HEK293 (cell line): ENCODE results near the gene AIF1L.

Experiments used
- CTCF ChIA-PET: fragments of 350-600 bp; formaldehyde crosslinking; extraction: SDS; loops from one replicate; lab custom pipeline; 2021; ENCODE audit warnings: antibody characterized with exemption; lab: Yijun Ruan, JAX
- POLR2A ChIA-PET: fragments of 300-600 bp; formaldehyde crosslinking; extraction: SDS; loops from one replicate; lab custom pipeline; 2020; ENCODE audit warnings: antibody characterized with exemption, inconsistent platforms; lab: Yijun Ruan, JAX
- H3K27ac ChIP-seq: fragments of 200-500 bp; sonication (Bioruptor generic); 2 replicates; pipeline ENCODE4 v1.5.1; 2014; ENCODE audit warnings: low read depth, low read length, control low read depth, inconsistent platforms; ENCODE audit errors: extremely low read depth
- H3K36me3 ChIP-seq, 2 experiments: fragments of 200-500 bp in 1 of 2; sonication (Bioruptor generic) in 1 of 2; 1 replicate in 1 of 2; 2 replicates in 1 of 2; pipeline ENCODE4 v1.5.1; 2014 to 2017; ENCODE audit warnings: inconsistent platforms in 2 of 2, low read length in 2 of 2; ENCODE audit not compliant: control insufficient read depth in 2 of 2, insufficient read depth in 1 of 2
- H3K4me1 ChIP-seq: fragments of 200-500 bp; sonication (Bioruptor generic); 2 replicates; pipeline ENCODE4 v1.5.1; 2014; ENCODE audit warnings: mild to moderate bottlenecking, low read length, inconsistent platforms; ENCODE audit not compliant: control insufficient read depth, insufficient read depth
- H3K4me3 ChIP-seq: 2 replicates; pipeline ENCODE4 v1.5.1; 2011; ENCODE audit warnings: low read depth, mild to moderate bottlenecking, control low read depth, low read length, moderate library complexity
- H3K9me3 ChIP-seq: fragments of 200-500 bp; sonication (Bioruptor generic); 2 replicates; pipeline ENCODE4 v1.5.1; 2014; ENCODE audit warnings: low read depth, low read length, inconsistent platforms; ENCODE audit not compliant: control insufficient read depth, insufficient read depth
- RBAK ChIP-seq: fragments of 450-650 bp; formaldehyde crosslinking; IDR thresholded peaks from 2 replicates; pipeline ENCODE4 v1.5.1; 2016; ENCODE audit warnings: missing biosample characterization, missing genetic modification characterization
- ZNF16 ChIP-seq: fragments of 450-650 bp; formaldehyde crosslinking; IDR thresholded peaks from 2 replicates; pipeline ENCODE4 v1.5.1; 2016; ENCODE audit warnings: low read depth, missing biosample characterization, missing genetic modification characterization
- ZNF248 ChIP-seq: fragments of 450-650 bp; formaldehyde crosslinking; IDR thresholded peaks from 2 replicates; pipeline ENCODE4 v1.5.1; 2017; ENCODE audit warnings: missing biosample characterization, missing genetic modification characterization
- ZNF529 ChIP-seq: fragments of 450-650 bp; formaldehyde crosslinking; IDR thresholded peaks from 2 replicates; pipeline ENCODE4 v1.5.1; 2017; ENCODE audit warnings: missing genetic modification characterization, missing biosample characterization; ENCODE audit not compliant: insufficient replicate concordance
- ZNF549 ChIP-seq: fragments of 450-650 bp; IDR thresholded peaks from 2 replicates; pipeline ENCODE4 v1.5.1; 2018; ENCODE audit warnings: missing biosample characterization, missing genetic modification characterization, mild to moderate bottlenecking, inconsistent platforms, moderate library complexity
- ZNF610 ChIP-seq: fragments of 450-650 bp; formaldehyde crosslinking; IDR thresholded peaks from 2 replicates; pipeline ENCODE4 v1.5.1; 2016; ENCODE audit warnings: missing biosample characterization, missing genetic modification characterization, borderline replicate concordance
- ZNF623 ChIP-seq: fragments of 450-650 bp; formaldehyde crosslinking; IDR thresholded peaks from 2 replicates; pipeline ENCODE4 v1.5.1; 2016; ENCODE audit warnings: missing biosample characterization, missing genetic modification characterization
- ZNF670 ChIP-seq: fragments of 450-650 bp; formaldehyde crosslinking; IDR thresholded peaks from 2 replicates; pipeline ENCODE4 v1.5.1; 2016; ENCODE audit warnings: missing biosample characterization, missing genetic modification characterization, low read depth
- ZNF791 ChIP-seq: fragments of 450-650 bp; formaldehyde crosslinking; IDR thresholded peaks from 2 replicates; pipeline ENCODE4 v1.5.1; 2016; ENCODE audit warnings: missing biosample characterization, missing genetic modification characterization
- TF ChIP-seq, protein P1 (sequence below): fragments of 450-650 bp; formaldehyde crosslinking; IDR thresholded peaks from 2 replicates; pipeline ENCODE4 v1.5.1; 2016; ENCODE audit warnings: missing biosample characterization, missing genetic modification characterization
- TF ChIP-seq, protein P2 (sequence below): fragments of 450-650 bp; formaldehyde crosslinking; IDR thresholded peaks from 2 replicates; pipeline ENCODE4 v1.5.1; 2016; ENCODE audit warnings: missing biosample characterization, missing genetic modification characterization
- TF ChIP-seq, protein P3 (sequence below): fragments of 450-650 bp; formaldehyde crosslinking; IDR thresholded peaks from 2 replicates; pipeline ENCODE4 v1.5.1; 2016; ENCODE audit warnings: missing biosample characterization, missing genetic modification characterization
- TF ChIP-seq, protein P4 (sequence below): fragments of 450-650 bp; formaldehyde crosslinking; IDR thresholded peaks from 2 replicates; pipeline ENCODE4 v1.5.1; 2017; ENCODE audit warnings: missing biosample characterization, missing genetic modification characterization
- TF ChIP-seq, protein P5 (sequence below): fragments of 450-650 bp; formaldehyde crosslinking; IDR thresholded peaks from 2 replicates; pipeline ENCODE4 v1.5.1; 2016; ENCODE audit warnings: missing biosample characterization, missing genetic modification characterization

The AIF1L gene

DNA sequence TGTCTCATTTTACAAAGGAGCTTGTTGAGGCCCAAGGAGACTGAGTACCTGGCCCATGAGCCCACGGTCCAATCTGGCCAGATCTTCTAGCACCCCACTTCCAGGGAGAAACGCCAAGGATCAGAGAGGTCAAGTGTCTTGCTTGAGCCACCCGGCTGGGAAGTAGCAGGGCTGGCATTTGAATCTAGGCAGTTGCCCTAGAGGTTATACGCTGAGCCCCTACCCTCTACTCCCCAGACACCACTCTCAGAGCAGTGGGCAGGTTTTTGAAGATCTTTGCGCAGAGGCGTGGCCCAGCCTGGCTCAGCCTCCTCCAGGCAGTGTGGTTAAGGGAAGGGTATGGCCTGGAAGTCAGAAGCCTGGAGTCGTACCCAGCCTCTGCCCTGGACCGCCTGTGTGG is 23.3 kb downstream of the AIF1L start:
- no peaks in the 10 kb centered on the region for H3K9me3 ChIP-seq
- peaks cover 0 to 24% of the 10 kb centered on the region in 2 experiments; a peak in 1 of 3 replicates for H3K36me3 ChIP-seq
- H3K4me1 ChIP-seq, result no peaks in the 10 kb centered on the region
- TF ChIP-seq, protein P1, sequence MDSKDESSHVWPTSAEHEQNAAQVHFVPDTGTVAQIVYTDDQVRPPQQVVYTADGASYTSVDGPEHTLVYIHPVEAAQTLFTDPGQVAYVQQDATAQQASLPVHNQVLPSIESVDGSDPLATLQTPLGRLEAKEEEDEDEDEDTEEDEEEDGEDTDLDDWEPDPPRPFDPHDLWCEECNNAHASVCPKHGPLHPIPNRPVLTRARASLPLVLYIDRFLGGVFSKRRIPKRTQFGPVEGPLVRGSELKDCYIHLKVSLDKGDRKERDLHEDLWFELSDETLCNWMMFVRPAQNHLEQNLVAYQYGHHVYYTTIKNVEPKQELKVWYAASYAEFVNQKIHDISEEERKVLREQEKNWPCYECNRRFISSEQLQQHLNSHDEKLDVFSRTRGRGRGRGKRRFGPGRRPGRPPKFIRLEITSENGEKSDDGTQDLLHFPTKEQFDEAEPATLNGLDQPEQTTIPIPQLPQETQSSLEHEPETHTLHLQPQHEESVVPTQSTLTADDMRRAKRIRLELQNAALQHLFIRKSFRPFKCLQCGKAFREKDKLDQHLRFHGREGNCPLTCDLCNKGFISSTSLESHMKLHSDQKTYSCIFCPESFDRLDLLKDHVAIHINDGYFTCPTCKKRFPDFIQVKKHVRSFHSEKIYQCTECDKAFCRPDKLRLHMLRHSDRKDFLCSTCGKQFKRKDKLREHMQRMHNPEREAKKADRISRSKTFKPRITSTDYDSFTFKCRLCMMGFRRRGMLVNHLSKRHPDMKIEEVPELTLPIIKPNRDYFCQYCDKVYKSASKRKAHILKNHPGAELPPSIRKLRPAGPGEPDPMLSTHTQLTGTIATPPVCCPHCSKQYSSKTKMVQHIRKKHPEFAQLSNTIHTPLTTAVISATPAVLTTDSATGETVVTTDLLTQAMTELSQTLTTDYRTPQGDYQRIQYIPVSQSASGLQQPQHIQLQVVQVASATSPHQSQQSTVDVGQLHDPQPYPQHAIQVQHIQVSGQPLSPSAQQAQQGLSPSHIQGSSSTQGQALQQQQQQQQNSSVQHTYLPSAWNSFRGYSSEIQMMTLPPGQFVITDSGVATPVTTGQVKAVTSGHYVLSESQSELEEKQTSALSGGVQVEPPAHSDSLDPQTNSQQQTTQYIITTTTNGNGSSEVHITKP (tag by site-specific recombination), result no peak
- TF ChIP-seq ZNF16 (tag by site-specific recombination), result no peak
- TF ChIP-seq, protein P2, sequence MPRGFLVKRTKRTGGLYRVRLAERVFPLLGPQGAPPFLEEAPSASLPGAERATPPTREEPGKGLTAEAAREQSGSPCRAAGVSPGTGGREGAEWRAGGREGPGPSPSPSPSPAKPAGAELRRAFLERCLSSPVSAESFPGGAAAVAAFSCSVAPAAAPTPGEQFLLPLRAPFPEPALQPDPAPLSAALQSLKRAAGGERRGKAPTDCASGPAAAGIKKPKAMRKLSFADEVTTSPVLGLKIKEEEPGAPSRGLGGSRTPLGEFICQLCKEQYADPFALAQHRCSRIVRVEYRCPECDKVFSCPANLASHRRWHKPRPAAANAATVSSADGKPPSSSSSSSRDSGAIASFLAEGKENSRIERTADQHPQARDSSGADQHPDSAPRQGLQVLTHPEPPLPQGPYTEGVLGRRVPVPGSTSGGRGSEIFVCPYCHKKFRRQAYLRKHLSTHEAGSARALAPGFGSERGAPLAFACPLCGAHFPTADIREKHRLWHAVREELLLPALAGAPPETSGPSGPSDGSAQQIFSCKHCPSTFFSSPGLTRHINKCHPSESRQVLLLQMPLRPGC, result no peak
- no peak for TF ChIP-seq ZNF623 (tag by site-specific recombination)
- no peak for TF ChIP-seq ZNF791
- TF ChIP-seq, protein P3, sequence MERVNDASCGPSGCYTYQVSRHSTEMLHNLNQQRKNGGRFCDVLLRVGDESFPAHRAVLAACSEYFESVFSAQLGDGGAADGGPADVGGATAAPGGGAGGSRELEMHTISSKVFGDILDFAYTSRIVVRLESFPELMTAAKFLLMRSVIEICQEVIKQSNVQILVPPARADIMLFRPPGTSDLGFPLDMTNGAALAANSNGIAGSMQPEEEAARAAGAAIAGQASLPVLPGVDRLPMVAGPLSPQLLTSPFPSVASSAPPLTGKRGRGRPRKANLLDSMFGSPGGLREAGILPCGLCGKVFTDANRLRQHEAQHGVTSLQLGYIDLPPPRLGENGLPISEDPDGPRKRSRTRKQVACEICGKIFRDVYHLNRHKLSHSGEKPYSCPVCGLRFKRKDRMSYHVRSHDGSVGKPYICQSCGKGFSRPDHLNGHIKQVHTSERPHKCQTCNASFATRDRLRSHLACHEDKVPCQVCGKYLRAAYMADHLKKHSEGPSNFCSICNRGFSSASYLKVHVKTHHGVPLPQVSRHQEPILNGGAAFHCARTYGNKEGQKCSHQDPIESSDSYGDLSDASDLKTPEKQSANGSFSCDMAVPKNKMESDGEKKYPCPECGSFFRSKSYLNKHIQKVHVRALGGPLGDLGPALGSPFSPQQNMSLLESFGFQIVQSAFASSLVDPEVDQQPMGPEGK (tag by site-specific recombination), result no peak
- no peak for TF ChIP-seq ZNF529 (tag by site-specific recombination)
- TF ChIP-seq ZNF670 (tag by site-specific recombination), result no peak
- no peak for TF ChIP-seq ZNF610 (tag by site-specific recombination)
- TF ChIP-seq, protein P4, sequence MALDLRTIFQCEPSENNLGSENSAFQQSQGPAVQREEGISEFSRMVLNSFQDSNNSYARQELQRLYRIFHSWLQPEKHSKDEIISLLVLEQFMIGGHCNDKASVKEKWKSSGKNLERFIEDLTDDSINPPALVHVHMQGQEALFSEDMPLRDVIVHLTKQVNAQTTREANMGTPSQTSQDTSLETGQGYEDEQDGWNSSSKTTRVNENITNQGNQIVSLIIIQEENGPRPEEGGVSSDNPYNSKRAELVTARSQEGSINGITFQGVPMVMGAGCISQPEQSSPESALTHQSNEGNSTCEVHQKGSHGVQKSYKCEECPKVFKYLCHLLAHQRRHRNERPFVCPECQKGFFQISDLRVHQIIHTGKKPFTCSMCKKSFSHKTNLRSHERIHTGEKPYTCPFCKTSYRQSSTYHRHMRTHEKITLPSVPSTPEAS, result no peak
- TF ChIP-seq ZNF248 (tag by site-specific recombination), result no peak
- TF ChIP-seq, protein P5, sequence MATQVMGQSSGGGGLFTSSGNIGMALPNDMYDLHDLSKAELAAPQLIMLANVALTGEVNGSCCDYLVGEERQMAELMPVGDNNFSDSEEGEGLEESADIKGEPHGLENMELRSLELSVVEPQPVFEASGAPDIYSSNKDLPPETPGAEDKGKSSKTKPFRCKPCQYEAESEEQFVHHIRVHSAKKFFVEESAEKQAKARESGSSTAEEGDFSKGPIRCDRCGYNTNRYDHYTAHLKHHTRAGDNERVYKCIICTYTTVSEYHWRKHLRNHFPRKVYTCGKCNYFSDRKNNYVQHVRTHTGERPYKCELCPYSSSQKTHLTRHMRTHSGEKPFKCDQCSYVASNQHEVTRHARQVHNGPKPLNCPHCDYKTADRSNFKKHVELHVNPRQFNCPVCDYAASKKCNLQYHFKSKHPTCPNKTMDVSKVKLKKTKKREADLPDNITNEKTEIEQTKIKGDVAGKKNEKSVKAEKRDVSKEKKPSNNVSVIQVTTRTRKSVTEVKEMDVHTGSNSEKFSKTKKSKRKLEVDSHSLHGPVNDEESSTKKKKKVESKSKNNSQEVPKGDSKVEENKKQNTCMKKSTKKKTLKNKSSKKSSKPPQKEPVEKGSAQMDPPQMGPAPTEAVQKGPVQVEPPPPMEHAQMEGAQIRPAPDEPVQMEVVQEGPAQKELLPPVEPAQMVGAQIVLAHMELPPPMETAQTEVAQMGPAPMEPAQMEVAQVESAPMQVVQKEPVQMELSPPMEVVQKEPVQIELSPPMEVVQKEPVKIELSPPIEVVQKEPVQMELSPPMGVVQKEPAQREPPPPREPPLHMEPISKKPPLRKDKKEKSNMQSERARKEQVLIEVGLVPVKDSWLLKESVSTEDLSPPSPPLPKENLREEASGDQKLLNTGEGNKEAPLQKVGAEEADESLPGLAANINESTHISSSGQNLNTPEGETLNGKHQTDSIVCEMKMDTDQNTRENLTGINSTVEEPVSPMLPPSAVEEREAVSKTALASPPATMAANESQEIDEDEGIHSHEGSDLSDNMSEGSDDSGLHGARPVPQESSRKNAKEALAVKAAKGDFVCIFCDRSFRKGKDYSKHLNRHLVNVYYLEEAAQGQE (tag by site-specific recombination), result no peak
- TF ChIP-seq RBAK (tag by site-specific recombination), result no peak
- TF ChIP-seq ZNF549 (tag by site-specific recombination), result no peak
- ChIA-PET CTCF (interaction anchor here (0.6 kb wide), 1 partner anchor 66 kb away, joined by 3 read pairs; no protein-coding TSS in a partner anchor), POLR2A (no interaction called here)
- H3K4me3 ChIP-seq, result no peak overlapping the region
- no peak overlapping the region for H3K27ac ChIP-seq
